AG04449 (cell line): Measurements from ENCODE around the gene CFAP100.

Source experiments
- CTCF ChIA-PET: fragments of 350-600 bp; formaldehyde crosslinking; extraction: SDS; loops from one replicate; lab custom pipeline; 2021; ENCODE audit warnings: antibody characterized with exemption; lab: Yijun Ruan, JAX
- POLR2A ChIA-PET: fragments of 400-600, 350-600 bp; formaldehyde crosslinking; extraction: SDS; loops from one replicate; lab custom pipeline; 2020; ENCODE audit warnings: antibody characterized with exemption, inconsistent platforms; lab: Yijun Ruan, JAX
- DNase-seq: peaks from one replicate; pipeline ENCODE4 v3.0.0-alpha.2; 2010; ENCODE audit warnings: low read depth, low spot score
- H3K4me3 ChIP-seq: 2 replicates; pipeline ENCODE4 v1.5.1; 2011; ENCODE audit warnings: low read depth, mild to moderate bottlenecking, control low read depth, low read length
- TF ChIP-seq, protein P1 (sequence below): IDR thresholded peaks from one replicate; pipeline ENCODE4 v1.5.1; 2011; ENCODE audit warnings: mild to moderate bottlenecking, moderate library complexity, low read length, control low read depth, inconsistent platforms; ENCODE audit not compliant: insufficient read depth; ENCODE audit errors: missing control alignments

CFAP100 gene

GRCh38 chr3:126371096-126371705 is 23.5 kb upstream of the CFAP100 start:
- H3K4me3 ChIP-seq: no peak overlapping the region
- CTCF ChIA-PET: interaction anchor here (1.1 to 1.2 kb wide), 2 partner anchors 10 to 237 kb away, joined by 3 to 4 read pairs; no protein-coding TSS in a partner anchor
- POLR2A ChIA-PET: no interaction called here
- TF ChIP-seq, protein P1, sequence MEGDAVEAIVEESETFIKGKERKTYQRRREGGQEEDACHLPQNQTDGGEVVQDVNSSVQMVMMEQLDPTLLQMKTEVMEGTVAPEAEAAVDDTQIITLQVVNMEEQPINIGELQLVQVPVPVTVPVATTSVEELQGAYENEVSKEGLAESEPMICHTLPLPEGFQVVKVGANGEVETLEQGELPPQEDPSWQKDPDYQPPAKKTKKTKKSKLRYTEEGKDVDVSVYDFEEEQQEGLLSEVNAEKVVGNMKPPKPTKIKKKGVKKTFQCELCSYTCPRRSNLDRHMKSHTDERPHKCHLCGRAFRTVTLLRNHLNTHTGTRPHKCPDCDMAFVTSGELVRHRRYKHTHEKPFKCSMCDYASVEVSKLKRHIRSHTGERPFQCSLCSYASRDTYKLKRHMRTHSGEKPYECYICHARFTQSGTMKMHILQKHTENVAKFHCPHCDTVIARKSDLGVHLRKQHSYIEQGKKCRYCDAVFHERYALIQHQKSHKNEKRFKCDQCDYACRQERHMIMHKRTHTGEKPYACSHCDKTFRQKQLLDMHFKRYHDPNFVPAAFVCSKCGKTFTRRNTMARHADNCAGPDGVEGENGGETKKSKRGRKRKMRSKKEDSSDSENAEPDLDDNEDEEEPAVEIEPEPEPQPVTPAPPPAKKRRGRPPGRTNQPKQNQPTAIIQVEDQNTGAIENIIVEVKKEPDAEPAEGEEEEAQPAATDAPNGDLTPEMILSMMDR: no peak
- DNase-seq: no peak

GRCh38 chr3:126372413-126373145 is 22.1 kb upstream of the CFAP100 start:
- no peak overlapping the region for H3K4me3 ChIP-seq
- CTCF ChIA-PET: no interaction called here
- TF ChIP-seq, protein P1: no peak
- POLR2A ChIA-PET: no interaction called here
- no peak for DNase-seq

GRCh38 chr3:126373146-126373613 is 21.5 kb upstream of the CFAP100 start:
- DNase-seq: no peak
- ChIA-PET POLR2A (no interaction called here), CTCF (no interaction called here)
- TF ChIP-seq, protein P1: no peak
- H3K4me3 ChIP-seq: no peak overlapping the region

- TF ChIP-seq, protein P1: no peak
- POLR2A ChIA-PET: no interaction called here
- CTCF ChIA-PET: no interaction called here
- peak; percentile 37 for DNase-seq
- H3K4me3 ChIP-seq: no peak overlapping the region
Observed at GRCh38 chr3:126373682-126374601, 20.8 kb upstream of the CFAP100 start.

- TF ChIP-seq, protein P1: no peak
- no peak overlapping the region for H3K4me3 ChIP-seq
- DNase-seq: no peak
- ChIA-PET CTCF (interaction anchor here (0.6 to 1.2 kb wide), 3 partner anchors 13 to 163 kb away, joined by 3 to 5 read pairs (median 3); no protein-coding TSS in a partner anchor), POLR2A (no interaction called here)
Observed at GRCh38 chr3:126375835-126376331, 18.8 kb upstream of the CFAP100 start.
